H9 (cell line): Measurements from ENCODE around the gene ZNF281. TPM values are rescaled to one million over a fixed set of nuclear protein-coding genes. Genes with fewer than 3 reads are reported as not detected.
A peak's percentile ranks its signal among the peaks of the same experiment; 100 is the strongest.

Source experiments
- DNase-seq: peaks from one replicate; pipeline ENCODE4 v3.0.0-alpha.2; 2017
- H2AFZ ChIP-seq: one replicate; pipeline ENCODE4 v1.6.1; 2013; ENCODE audit warnings: mild to moderate bottlenecking, low read length, control low read depth, moderate library complexity
- H2AK5ac ChIP-seq: 2 replicates; pipeline ENCODE4 v1.6.1; 2013; ENCODE audit warnings: low read length, control low read depth, mixed read lengths; ENCODE audit not compliant: insufficient read length
- H2BK120ac ChIP-seq: one replicate; pipeline ENCODE4 v1.6.1; 2013; ENCODE audit warnings: low read depth, mild to moderate bottlenecking, low read length, control low read depth, inconsistent platforms; ENCODE audit not compliant: poor library complexity, severe bottlenecking
- H2BK12ac ChIP-seq: 2 replicates; pipeline ENCODE4 v1.6.1; 2013; ENCODE audit warnings: low read length, control low read depth, mixed read lengths, low read depth; ENCODE audit not compliant: insufficient read length
- H2BK15ac ChIP-seq: 2 replicates; pipeline ENCODE4 v1.6.1; 2013; ENCODE audit warnings: low read depth, low read length, control low read depth
- H2BK20ac ChIP-seq: one replicate; pipeline ENCODE4 v1.6.1; 2013; ENCODE audit warnings: low read depth, mild to moderate bottlenecking, low read length, control low read depth, inconsistent platforms; ENCODE audit not compliant: poor library complexity, severe bottlenecking
- H2BK5ac ChIP-seq: 2 replicates; pipeline ENCODE4 v1.6.1; 2013; ENCODE audit warnings: low read length, control low read depth, mixed read lengths; ENCODE audit not compliant: insufficient read length
- H3K14ac ChIP-seq: 2 replicates; pipeline ENCODE4 v1.6.1; 2013; ENCODE audit warnings: low read length, control low read depth; ENCODE audit not compliant: insufficient read depth
- H3K18ac ChIP-seq: 2 replicates; pipeline ENCODE4 v1.6.1; 2013; ENCODE audit warnings: low read depth, mild to moderate bottlenecking, mixed read lengths, low read length, control low read depth; ENCODE audit not compliant: insufficient read length
- H3K23ac ChIP-seq: 2 replicates; pipeline ENCODE4 v1.6.1; 2013; ENCODE audit warnings: low read length, control low read depth, mixed read lengths, low read depth; ENCODE audit not compliant: insufficient read length
- H3K23me2 ChIP-seq: 2 replicates; pipeline ENCODE4 v1.6.1; 2013; ENCODE audit warnings: low read depth, mild to moderate bottlenecking, mixed read lengths, low read length, control low read depth; ENCODE audit not compliant: insufficient read length, poor library complexity, severe bottlenecking
- H3K27ac ChIP-seq: 2 replicates; pipeline ENCODE4 v1.5.1; 2013; ENCODE audit warnings: low read length, control low read depth, mixed read lengths, low read depth; ENCODE audit not compliant: insufficient read length
- H3K27me3 ChIP-seq: 2 replicates; pipeline ENCODE4 v1.6.1; 2013; ENCODE audit warnings: low read length, control low read depth, inconsistent platforms; ENCODE audit not compliant: insufficient read depth
- H3K4ac ChIP-seq: 2 replicates; pipeline ENCODE4 v1.6.1; 2013; ENCODE audit warnings: low read depth, mild to moderate bottlenecking, control low read depth, inconsistent platforms, low read length, moderate library complexity
- H3K4me1 ChIP-seq: 2 replicates; pipeline ENCODE4 v1.6.1; 2013; ENCODE audit warnings: low read length, control low read depth, inconsistent platforms; ENCODE audit not compliant: insufficient read depth
- H3K4me2 ChIP-seq: 2 replicates; pipeline ENCODE4 v1.6.1; 2013; ENCODE audit warnings: low read length, control low read depth, mixed read lengths; ENCODE audit not compliant: insufficient read length, insufficient read depth
- H3K56ac ChIP-seq: 2 replicates; pipeline ENCODE4 v1.6.1; 2013; ENCODE audit warnings: low read depth, mild to moderate bottlenecking, mixed read lengths, low read length, control low read depth; ENCODE audit not compliant: insufficient read length
- H3K79me1 ChIP-seq: 2 replicates; pipeline ENCODE4 v1.6.1; 2013; ENCODE audit warnings: low read depth, mild to moderate bottlenecking, moderate library complexity, low read length, control low read depth, inconsistent platforms; ENCODE audit not compliant: insufficient read depth, poor library complexity, severe bottlenecking
- H3K79me2 ChIP-seq: 2 replicates; pipeline ENCODE4 v1.6.1; 2013; ENCODE audit warnings: low read length, control low read depth, inconsistent platforms; ENCODE audit not compliant: insufficient read depth
- H3K9ac ChIP-seq: 2 replicates; pipeline ENCODE4 v1.6.1; 2013; ENCODE audit warnings: low read length, control low read depth, mixed read lengths; ENCODE audit not compliant: insufficient read length; ENCODE audit errors: extremely low read depth
- H3K9me3 ChIP-seq: one replicate; pipeline ENCODE4 v1.6.1; 2013; ENCODE audit warnings: low read depth, low read length, inconsistent platforms; ENCODE audit not compliant: control insufficient read depth
- H3T11ph ChIP-seq: one replicate; pipeline ENCODE4 v1.6.1; 2013; ENCODE audit warnings: mild to moderate bottlenecking, low read length, control low read depth, inconsistent platforms
- H4K20me1 ChIP-seq: one replicate; pipeline ENCODE4 v1.6.1; 2013; ENCODE audit not compliant: control insufficient read depth, insufficient read length, insufficient read depth
- H4K5ac ChIP-seq: 2 replicates; pipeline ENCODE4 v1.6.1; 2013; ENCODE audit warnings: low read depth, mild to moderate bottlenecking, mixed read lengths, low read length, control low read depth; ENCODE audit not compliant: insufficient read length
- H4K8ac ChIP-seq: replicated peaks from 2 replicates; pipeline ENCODE4 v1.6.1; 2013; ENCODE audit warnings: low read length, control low read depth, mixed read lengths, low read depth; ENCODE audit not compliant: insufficient read length
- H4K91ac ChIP-seq: 2 replicates; pipeline ENCODE4 v1.6.1; 2013; ENCODE audit warnings: low read depth, mild to moderate bottlenecking, moderate library complexity, mixed read lengths, low read length, control low read depth; ENCODE audit not compliant: insufficient read length
- H3K27ac Mint-ChIP-seq, 3 experiments: 2 replicates in 2 of 3; 3 replicates in 1 of 3; pipeline ENCODE4 v1.8.0; 2020 to 2021; ENCODE audit warnings: mixed read lengths in 3 of 3, mild to moderate bottlenecking in 1 of 3, moderate library complexity in 1 of 3
- H3K27me3 Mint-ChIP-seq: 2 replicates; pipeline ENCODE4 v1.8.0; 2021; ENCODE audit warnings: low read depth, mild to moderate bottlenecking, moderate library complexity, mixed read lengths
- H3K36me3 Mint-ChIP-seq, 3 experiments: 2 replicates in 2 of 3; 3 replicates in 1 of 3; pipeline ENCODE4 v1.8.0; 2020 to 2021; ENCODE audit warnings: low read depth in 3 of 3, mixed read lengths in 3 of 3; ENCODE audit not compliant: insufficient read depth in 1 of 3
- H3K4me1 Mint-ChIP-seq, 2 experiments: 2 replicates each; pipeline ENCODE4 v1.8.0; 2020; ENCODE audit warnings: mixed read lengths in 2 of 2
- H3K4me3 Mint-ChIP-seq, 2 experiments: 2 replicates in 1 of 2; 3 replicates in 1 of 2; pipeline ENCODE4 v1.8.0; 2020 to 2021; ENCODE audit warnings: mild to moderate bottlenecking in 2 of 2, mixed read lengths in 2 of 2, moderate library complexity in 1 of 2
- H3K9me3 Mint-ChIP-seq, 2 experiments: 2 replicates in 1 of 2; 3 replicates in 1 of 2; pipeline ENCODE4 v1.8.0; 2020; ENCODE audit warnings: mild to moderate bottlenecking in 2 of 2, mixed read lengths in 2 of 2, moderate library complexity in 1 of 2
- CTCF ChIP-seq: fragments of 200-600 bp; sonication (generic); conservative IDR thresholded peaks from 3 replicates; pipeline ENCODE4 v1.8.0; 2021; ENCODE audit warnings: antibody characterized with exemption, mild to moderate bottlenecking
- WGBS: extraction: QIAGEN DNeasy Blood & Tissue Kit; methylation state at CpG from one replicate; pipeline ENCODE4 v1.1.7; 2013; ENCODE audit warnings: missing lambda C conversion rate, low lambda C conversion rate, mixed read lengths; ENCODE audit not compliant: insufficient read length; ENCODE audit errors: extremely low coverage; 5-methylcytosine and 5-hydroxymethylcytosine counted together
- total RNA-seq: library from RNA; stranded (reverse); gene quantifications from 2 replicates; pipeline ENCODE4 v1.2.1, GENCODE V29; 2021

Gene ZNF281
- total RNA-seq, 1 experiment from 2014 or later = 75.2 TPM

DNA sequence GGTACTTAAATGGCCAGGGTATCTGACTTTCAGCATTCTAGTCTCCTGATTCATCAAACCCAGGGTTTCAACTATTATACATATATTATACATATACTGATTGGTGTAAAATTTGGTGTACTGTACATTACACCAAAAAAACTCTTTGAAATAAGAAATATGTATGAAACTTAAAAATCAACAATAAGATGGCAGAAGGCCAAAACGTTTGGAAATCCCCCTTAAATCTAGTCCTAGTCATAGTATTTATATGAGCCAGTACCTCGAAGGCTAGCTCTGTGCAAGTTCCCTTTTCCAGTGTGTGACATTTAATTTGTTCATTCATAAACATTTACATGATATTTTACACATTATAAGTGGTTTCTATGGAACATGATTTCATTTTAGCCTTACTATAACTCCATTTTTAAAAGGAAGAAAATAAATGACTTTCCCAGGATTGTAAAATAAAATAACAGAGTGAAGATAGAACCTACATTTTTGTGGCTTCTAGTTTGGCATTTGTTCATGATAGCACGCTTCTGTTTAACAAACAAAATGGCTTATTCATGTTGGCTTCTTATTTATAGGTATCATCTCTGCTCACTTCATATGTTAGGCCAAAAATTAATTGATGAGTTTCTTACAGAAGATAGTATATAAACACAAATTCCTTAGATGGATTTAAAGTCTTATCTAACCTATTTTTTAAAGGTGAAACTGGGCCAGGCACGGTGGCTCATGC is 18.8 kb upstream of the ZNF281 start:
- Histone ChIP-seq H2BK15ac (no peak overlapping the region), H2BK20ac (no peak overlapping the region), H2BK5ac (no peak overlapping the region), H3K9me3 (no peaks in the 10 kb centered on the region), H3K27me3 (no peaks in the 10 kb centered on the region), H4K8ac (no peak overlapping the region), H3K23ac (no peak overlapping the region), H3K14ac (no peak overlapping the region), H2BK12ac (no peak overlapping the region), H4K20me1 (no peaks in the 10 kb centered on the region), H3K27ac (no peak overlapping the region), H3K4me2 (no peak overlapping the region), H3K23me2 (no peaks in the 10 kb centered on the region), H3K4ac (no peak overlapping the region), H3K18ac (no peak overlapping the region), H3K79me2 (0 out of 2 replicates have a peak, but pooled peaks cover 1% of the 10 kb centered on the region), H3K4me1 (no peaks in the 10 kb centered on the region), H2AK5ac (no peak overlapping the region), H3T11ph (no peak overlapping the region), H3K9ac (no peak overlapping the region), H2AFZ (no peak overlapping the region), H2BK120ac (no peak overlapping the region), H3K79me1 (peaks cover 15% of the 10 kb centered on the region), H3K56ac (no peak overlapping the region), H4K5ac (no peak overlapping the region), H4K91ac (no peak overlapping the region)
- peak overlapping the region in 2 of 3 experiments; percentile 68 to 85; a peak in 2 of 7 replicates for H3K27ac Mint-ChIP-seq
- peaks cover 0 to 3% of the 10 kb centered on the region in 2 experiments; a peak in 1 of 5 replicates for H3K9me3 Mint-ChIP-seq
- H3K4me1 Mint-ChIP-seq = peaks cover 4 to 7% of the 10 kb centered on the region in 2 experiments; a peak in 3 of 4 replicates
- no peak for TF ChIP-seq CTCF
- no CpG with 5 or more reads among the region's 4 CpGs for WGBS
- peaks cover 23 to 32% (median 26%) of the 10 kb centered on the region in 3 experiments for H3K36me3 Mint-ChIP-seq
- no peak for DNase-seq
- H3K27me3 Mint-ChIP-seq = no peaks in the 10 kb centered on the region
- no peak overlapping the region for H3K4me3 Mint-ChIP-seq
